ENCODE data around the gene C1QTNF6. TPM values are rescaled to one million over a fixed set of nuclear protein-coding genes. Genes with fewer than 3 reads are reported as not detected.

C1QTNF6 gene
- total RNA-seq, 1 donor from 2014 or later: 8.2 TPM

DNA sequence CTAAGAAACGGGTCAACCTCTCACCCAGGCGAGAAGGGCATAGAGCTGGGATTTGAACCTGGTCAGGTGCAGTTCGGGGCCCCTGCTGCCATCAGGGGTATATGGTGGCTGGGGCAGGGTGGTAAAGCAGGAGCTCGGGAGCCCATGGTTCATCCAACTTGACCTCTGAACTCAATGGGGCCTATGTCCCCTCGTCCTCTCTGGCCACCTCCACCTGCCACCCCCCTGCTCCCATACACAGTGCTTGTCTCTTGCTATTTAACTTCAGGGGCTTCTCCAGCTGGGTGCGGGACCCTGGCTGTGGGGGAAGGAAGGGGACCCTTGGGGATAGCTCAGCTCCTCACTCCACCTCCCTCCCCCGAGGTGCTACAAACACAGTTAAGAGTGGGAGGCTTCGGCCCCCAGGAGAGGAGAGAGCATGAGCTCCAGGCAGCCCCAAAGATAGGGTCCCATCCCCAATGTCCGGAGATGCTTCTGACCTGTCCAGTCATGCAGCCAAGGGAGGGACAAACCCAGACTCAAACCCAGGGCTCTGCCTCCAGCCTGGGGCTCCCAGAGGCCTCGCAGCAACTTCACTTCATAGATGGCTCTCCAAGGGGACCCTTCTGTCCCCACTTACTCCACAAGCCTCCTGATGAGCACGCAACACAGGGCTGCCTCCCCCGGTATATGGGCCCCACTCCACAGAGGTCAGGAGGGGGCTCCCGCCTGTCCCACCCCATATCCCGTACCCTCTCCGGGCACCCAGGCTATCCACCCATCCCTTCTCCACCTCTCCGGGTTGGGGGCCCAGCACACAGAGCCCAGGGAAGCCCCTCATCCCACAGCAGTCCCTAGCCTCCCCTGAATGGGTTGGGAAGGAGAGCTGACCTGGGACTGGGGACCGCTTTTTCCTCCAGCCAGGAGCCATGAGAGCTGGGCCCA, 39.0 kb downstream of the C1QTNF6 start:
- ChIA-PET CTCF (interaction anchor here (1.2 to 1.4 kb wide), 3 partner anchors 27 to 72 kb away, joined by 3 to 6 read pairs (median 3); no protein-coding TSS in a partner anchor), POLR2A (interaction anchor here (1.0 to 2.8 kb wide), 6 partner anchors 8 to 29 kb away, joined by 3 to 20 read pairs (median 6); no protein-coding TSS in a partner anchor)
- Mint-ChIP-seq H3K27me3 (no peaks in the 10 kb centered on the region), H3K4me1 (peaks cover 25% of the 10 kb centered on the region), H3K4me3 (peak overlapping the region; percentile 65), H3K9me3 (peaks cover 5% of the 10 kb centered on the region), H3K27ac (no peak overlapping the region), H3K36me3 (ENCODE audit: low read depth) (no peaks in the 10 kb centered on the region)
- intact Hi-C loops (cut with micrococcal nuclease): no loop called here
- DNase-seq (no peak), ATAC-seq (ENCODE audit: low read depth) (no peak)
- TF ChIP-seq CTCF (IDR thresholded peaks at IDR 0.05): no peak

DNA sequence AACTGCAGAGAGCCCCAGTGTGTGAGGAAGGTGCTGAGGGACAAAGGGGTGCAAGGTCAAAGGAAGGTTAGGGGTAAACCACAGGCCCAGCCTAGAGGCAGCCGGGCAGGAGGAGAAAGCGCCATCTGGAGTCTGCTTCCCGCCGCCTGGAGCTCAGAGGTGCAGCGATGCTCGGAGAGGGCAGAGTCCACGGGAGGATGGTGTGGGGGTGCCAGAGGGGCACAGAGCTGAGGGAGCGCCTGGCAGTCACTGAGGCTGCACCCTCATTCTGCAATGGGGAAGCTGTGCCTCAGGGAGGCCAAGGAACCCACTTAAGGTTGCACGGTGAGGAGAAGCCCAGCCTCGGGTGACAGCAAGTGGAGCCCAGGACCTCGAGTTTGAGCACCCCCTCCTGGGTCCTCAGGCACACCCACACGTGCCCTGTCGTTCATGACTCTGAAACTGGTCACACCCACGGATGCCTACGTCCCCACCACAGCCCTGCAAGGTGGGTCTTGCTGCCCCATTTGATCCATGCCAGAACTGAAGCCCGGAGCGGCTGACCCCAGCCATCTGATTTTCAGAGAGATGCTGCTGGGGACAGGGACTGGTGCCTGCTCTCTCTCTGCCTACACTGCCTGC, 39.9 kb downstream of the C1QTNF6 start:
- ChIA-PET CTCF (no interaction called here), POLR2A (interaction anchor here (1.5 to 2.8 kb wide), 2 partner anchors 14 to 26 kb away, joined by 5 to 20 read pairs; no protein-coding TSS in a partner anchor)
- peak overlapping the region; percentile 30 for H3K27ac Mint-ChIP-seq
- no peaks in the 10 kb centered on the region for H3K27me3 Mint-ChIP-seq
- H3K36me3 Mint-ChIP-seq (ENCODE audit: low read depth): no peaks in the 10 kb centered on the region
- DNase-seq (no peak), ATAC-seq (ENCODE audit: low read depth) (no peak)
- peaks cover 25% of the 10 kb centered on the region for H3K4me1 Mint-ChIP-seq
- intact Hi-C loops (cut with micrococcal nuclease): no loop called here
- peaks cover 5% of the 10 kb centered on the region for H3K9me3 Mint-ChIP-seq
- TF ChIP-seq CTCF (IDR thresholded peaks at IDR 0.05): no peak
- peak overlapping the region; percentile 65 for H3K4me3 Mint-ChIP-seq

DNA sequence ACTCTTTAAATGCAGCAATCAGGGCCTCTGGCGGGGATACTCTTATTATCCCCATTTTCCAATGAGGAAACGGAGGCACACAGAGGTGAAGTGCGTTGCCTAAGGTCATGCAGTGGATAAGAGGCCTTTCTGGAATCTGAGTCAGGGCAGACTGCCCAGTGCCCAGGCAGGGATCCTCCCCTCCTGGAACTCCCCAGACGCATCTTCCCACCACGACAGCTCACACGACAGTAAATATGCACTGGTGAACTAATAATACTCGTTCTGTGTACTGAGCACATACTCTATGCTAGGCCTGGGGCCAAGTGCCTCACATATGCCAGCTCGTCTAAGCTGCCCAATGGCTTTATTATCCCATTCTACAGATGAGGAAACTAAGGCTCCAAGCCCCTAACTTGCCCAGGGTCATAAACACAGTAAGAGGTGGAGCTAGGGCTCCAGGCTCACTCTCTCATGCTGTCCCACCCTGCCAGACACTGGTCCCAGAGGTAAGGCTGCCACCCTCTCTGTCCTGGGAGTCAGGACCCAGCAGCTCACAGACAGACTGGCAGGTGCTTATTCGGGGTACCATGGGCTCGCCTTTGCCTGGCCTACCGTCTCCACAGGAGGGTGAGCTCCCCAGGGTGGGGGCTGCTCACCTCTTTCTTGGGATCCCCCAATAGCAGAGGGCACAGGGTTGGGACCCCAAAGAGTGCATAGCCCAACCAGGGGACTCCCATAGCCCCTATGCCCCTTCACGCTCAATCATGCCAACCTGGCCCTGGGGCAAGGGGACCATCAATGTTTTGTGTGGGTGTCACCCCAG, 40.7 kb downstream of the C1QTNF6 start:
- no peaks in the 10 kb centered on the region for H3K27me3 Mint-ChIP-seq
- intact Hi-C loops (cut with micrococcal nuclease): no loop called here
- H3K4me1 Mint-ChIP-seq: peaks cover 25% of the 10 kb centered on the region
- H3K9me3 Mint-ChIP-seq: peaks cover 5% of the 10 kb centered on the region
- ChIA-PET POLR2A (interaction anchor here (0.6 to 1.5 kb wide), 3 partner anchors 15 to 52 kb away, joined by 3 to 5 read pairs (median 5); no protein-coding TSS in a partner anchor), CTCF (interaction anchor here (0.8 to 1.0 kb wide), 2 partner anchors 15 to 25 kb away, joined by 3 read pairs; no protein-coding TSS in a partner anchor)
- no peak for TF ChIP-seq CTCF (IDR thresholded peaks at IDR 0.05)
- no peaks in the 10 kb centered on the region for H3K36me3 Mint-ChIP-seq (ENCODE audit: low read depth)
- H3K4me3 Mint-ChIP-seq: no peak overlapping the region
- DNase-seq: no peak
- ATAC-seq (ENCODE audit: low read depth): no peak
- peak overlapping the region; percentile 30 for H3K27ac Mint-ChIP-seq

DNA sequence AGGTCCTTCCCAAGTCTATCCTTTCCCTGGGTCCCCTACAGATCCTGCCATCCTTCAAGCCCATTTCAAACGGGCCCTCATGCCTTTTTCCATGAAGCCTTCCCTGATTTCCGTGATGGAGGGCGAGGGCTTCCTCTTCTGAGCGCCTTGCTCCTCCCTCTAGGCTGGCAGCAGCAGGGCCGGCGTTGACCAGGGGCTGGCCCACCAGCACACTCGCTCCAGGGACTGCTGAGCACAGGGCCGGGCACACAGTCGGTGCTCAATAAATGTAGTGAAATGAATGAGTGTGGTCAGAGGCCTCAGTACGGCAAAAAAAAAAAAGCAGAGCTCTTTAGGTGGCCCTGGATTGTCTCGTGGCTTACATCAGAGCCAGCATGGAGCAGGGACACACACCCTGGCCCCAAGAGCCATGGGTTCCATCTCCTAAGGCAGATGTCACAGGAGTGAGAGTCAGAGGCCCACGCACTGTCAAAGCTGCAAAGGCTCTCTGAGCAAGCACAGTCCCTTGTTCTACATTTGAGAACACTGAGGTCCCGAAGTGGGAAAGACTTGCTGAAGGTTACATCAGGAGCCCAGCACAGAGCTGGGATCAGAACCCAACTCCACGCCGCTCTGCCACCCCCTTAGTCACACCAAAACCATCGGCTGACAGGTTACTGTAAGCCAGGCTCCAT, 41.4 kb downstream of the C1QTNF6 start:
- H3K9me3 Mint-ChIP-seq: peaks cover 5% of the 10 kb centered on the region
- no peak overlapping the region for H3K27ac Mint-ChIP-seq
- H3K4me1 Mint-ChIP-seq: peaks cover 25% of the 10 kb centered on the region
- H3K27me3 Mint-ChIP-seq: no peaks in the 10 kb centered on the region
- DNase-seq (no peak), ATAC-seq (ENCODE audit: low read depth) (no peak)
- intact Hi-C loops (cut with micrococcal nuclease): no loop called here
- ChIA-PET POLR2A (interaction anchor here (0.6 to 1.5 kb wide), 3 partner anchors 14 to 53 kb away, joined by 3 to 5 read pairs (median 5); no protein-coding TSS in a partner anchor), CTCF (interaction anchor here (0.8 to 1.0 kb wide), 2 partner anchors 15 to 24 kb away, joined by 3 read pairs; no protein-coding TSS in a partner anchor)
- TF ChIP-seq CTCF (IDR thresholded peaks at IDR 0.05): no peak
- no peaks in the 10 kb centered on the region for H3K36me3 Mint-ChIP-seq (ENCODE audit: low read depth)
- no peak overlapping the region for H3K4me3 Mint-ChIP-seq
